NCI-H146 (cell line): ENCODE measurements around the gene RIMS1.

Source experiments
- DNase-seq: peaks from one replicate; lab custom pipeline; 2025; lab: John Stamatoyannopoulos, UW

Gene RIMS1

DNA sequence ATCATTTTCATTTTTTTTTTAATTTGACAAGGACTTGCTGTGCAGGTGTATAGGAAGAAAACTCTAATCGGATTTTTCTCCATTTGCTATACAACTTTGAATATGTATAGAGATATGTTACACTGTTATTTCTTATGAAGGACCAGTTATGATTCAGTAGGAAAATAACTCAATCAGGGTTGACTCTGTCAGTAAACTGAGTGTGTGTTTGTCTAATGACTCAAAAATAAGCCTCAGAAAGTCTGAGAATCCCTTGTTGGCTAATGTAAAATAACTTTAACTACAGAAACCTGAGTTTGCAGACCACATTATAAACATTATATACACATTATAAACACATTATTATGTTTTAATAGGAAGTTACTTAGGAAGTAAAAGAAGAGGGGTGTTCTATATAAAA is 352.6 kb downstream of the RIMS1 start:
- no peak for DNase-seq

DNA sequence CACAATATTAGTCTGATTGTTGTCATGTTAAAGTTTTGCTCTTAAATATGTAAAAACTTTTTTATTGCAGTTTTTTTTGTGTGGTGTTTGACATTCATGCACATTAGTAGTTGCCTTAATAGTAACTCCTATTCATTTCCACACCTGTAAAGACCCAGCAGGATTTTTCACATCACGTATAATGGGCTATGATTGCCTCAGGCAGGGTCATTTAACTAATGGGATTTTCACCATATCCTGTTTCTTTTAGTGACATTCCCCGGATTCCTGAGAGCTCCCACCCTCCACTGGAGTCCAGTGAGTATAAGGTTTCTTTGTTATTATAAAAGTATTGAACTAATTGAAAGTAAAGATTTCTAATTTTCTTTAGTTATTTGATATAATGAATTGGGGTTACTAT is 359.2 kb downstream of the RIMS1 start:
- DNase-seq: no peak

DNA sequence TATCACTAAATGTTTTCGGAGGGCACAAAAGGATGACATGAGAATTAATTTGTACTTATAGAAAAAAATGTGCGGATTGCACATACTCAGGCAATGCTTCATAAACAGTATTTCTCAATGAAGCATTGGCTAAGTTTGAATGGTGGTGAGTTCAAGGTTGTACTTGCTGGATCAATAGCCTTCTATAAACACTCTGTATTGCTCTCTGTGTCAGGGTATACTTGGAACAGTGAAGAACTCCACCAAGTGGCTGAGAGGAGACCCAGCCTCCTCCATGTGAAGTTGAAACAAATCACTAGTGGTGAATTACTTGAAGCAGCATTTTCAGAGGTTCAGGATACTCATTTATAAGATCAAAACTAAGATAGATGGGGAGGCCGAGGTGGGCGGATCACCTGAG is 360.6 kb downstream of the RIMS1 start:
- DNase-seq: no peak

DNA sequence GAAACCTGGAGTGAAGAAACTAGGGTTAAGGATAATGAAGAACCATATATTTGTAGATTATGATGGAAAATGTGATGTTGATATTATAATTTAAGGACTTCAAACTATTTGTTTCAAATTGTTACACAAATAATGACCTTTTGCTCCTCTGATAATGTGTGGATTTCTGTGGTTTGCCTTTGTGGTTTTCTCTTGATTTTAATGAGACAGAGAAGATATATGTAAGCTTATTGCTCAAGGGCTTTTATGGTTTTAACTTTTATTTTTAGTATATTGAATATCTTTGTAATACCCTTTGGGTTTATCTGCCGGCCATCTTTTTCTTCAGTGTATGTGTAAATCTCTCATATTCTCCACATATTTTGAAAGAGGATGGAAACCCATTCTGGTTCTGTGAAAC is 362.3 kb downstream of the RIMS1 start:
- no peak for DNase-seq

DNA sequence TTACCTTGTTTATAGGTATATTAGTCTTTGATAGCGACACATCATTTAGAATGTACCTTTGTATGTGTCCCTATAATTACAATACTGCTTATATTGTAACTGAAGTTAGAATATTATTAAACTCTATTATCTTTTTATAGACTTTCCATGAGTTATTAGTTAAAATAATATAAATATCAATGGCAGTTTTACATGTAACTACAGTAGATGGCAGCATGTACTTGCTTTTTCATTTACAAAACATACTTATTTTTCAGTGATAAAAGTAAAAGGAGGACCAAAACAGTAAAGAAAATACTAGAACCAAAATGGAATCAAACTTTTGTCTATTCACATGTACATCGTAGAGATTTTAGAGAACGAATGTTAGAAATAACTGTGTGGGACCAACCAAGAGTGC is 364.3 kb downstream of the RIMS1 start:
- no peak for DNase-seq

DNA sequence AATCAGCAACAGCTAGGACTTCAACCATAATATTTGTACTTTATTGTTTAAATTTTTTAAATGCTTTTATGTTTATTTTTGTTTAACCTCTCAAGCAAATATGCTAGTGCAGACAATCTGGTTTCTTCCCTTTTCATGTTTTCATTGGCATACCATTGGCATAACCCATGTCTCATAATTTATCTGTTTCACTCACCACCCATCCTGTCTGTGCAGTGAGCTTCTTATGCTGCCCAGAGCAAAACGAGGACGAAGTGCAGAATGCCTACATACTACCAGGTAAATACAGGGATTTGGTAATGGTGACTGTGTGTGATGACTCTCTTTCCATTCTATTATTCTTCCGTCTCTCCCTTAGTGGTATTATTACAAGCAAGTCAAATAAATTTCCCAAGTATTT is 374.1 kb downstream of the RIMS1 start:
- DNase-seq: no peak

DNA sequence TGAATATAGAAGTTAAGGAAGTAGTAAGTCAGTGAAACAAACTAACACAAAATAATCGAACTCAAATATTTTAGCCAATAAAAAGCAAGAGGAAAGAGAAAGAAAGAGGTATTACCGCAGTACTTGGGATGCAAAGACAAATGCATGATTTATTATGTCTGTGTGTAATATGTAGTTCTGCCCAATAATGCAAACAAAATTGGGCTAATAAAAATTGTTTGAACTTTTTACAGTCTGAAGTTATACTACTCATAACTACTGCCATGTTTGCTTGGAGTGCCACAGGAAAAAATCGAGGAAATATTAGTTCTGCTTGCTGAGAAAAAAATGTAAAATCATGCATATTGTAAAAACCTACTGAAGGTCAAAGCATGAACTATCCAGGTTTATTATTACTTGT is 375.2 kb downstream of the RIMS1 start:
- DNase-seq: no peak

DNA sequence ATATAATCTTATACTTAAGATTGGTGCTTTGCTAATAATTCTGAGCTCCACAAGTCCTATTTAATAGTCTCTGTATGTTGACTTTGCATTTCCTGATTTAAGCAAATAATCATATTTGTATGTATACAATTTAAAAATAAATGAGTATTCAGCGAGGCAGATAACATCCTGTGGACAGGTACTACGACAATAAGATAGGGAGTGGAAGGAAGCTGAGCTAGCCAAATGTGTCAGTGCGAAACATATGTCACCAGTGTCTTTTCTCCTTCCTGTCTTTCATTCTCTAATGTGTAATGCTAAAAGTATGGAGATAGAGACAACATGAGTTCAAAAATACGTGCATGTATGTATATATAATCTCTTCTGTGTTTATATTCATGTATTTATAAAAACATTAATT is 375.9 kb downstream of the RIMS1 start:
- DNase-seq: no peak

DNA sequence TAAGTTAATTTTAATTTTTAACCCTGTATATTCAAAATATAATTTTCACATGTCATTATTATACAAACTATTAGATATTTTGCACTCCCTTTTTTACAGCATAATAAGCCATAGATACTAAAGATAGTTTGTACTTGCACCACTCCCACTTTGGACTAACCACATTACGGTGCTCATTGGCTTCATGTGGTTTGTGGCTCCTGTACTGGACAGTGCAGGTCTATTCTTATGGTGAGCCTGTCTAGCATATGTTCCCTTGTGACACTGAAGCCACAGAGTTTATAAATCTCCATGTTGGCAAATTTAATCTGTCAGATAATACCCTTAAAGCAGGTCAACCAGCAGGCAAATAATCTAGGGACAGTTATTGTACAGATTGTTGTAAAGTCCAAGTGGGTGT is 381.1 kb downstream of the RIMS1 start:
- DNase-seq: no peak

DNA sequence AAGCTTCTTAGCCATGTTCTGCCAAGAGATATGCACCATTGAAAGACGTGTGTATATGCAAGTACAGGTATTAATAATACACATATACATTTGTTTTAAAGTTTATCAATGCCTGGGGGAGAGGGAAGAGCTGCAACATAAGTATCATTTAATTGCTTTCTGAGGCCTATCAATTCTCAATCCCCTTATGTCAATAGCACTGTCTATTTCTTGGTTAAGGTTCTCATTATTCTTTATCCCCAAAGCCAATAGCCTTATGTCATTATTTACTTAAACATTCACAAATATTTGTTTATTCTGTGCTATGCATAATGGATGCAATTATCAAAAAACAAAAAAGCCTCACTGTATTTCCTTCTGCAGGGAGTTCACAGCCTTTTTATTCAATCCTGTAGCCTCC is 385.2 kb downstream of the RIMS1 start:
- no peak for DNase-seq

DNA sequence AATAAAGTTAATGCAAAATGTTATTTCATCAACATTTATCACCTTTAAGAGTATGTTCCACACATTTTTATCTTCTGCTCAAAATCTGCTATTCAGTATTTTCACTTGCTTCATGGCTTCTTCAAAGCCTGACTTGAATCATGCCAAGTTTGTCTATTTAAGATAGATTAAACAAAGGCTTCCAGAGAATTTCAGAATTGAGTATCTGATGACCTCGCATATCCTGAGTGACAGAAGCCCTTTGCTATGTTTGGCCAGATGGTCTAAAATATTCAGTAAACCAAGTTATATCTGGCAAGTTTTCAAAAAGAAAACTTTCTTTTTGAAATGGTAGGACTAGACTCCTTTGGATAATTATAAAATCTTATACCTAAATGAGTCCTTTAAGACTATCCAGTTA is 386.6 kb downstream of the RIMS1 start:
- no peak for DNase-seq

DNA sequence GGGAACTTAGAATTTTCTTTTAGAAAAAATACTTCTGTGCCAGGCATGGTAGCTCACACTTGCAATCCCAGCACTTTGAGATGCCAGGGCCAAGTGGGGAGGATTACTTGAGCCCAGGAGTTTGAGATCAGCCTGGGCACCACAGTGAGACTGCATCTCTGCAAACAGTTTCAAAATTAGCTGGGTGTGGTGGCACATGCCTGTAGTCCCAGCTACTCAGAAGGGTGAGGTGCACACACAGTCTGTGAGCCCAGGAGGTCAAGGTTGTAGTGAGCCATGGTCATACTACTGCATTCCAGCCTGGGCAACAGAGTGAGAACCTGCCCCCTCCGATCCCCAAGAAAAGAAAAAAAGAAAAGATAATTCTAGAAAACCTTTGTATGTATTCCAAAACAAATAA is 389.5 kb downstream of the RIMS1 start:
- no peak for DNase-seq

DNA sequence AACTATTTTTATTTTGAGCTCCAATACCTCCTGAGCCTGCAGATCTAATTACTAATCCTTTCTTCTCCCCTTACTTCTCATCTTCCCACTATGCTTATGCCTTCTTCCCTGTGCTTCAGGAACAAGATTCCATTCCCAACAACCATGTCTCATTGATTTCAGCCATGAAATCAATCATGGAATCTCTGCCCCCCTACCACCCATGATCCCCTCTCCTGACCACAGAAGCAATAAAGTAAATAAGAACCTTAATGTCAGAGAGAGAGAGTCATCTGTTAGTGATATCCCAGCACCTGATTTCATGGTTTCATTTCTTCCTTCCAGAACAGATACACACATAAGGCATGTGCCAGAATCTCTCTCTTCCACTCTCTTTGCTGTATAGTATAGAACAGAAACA is 395.9 kb downstream of the RIMS1 start:
- no peak for DNase-seq

DNA sequence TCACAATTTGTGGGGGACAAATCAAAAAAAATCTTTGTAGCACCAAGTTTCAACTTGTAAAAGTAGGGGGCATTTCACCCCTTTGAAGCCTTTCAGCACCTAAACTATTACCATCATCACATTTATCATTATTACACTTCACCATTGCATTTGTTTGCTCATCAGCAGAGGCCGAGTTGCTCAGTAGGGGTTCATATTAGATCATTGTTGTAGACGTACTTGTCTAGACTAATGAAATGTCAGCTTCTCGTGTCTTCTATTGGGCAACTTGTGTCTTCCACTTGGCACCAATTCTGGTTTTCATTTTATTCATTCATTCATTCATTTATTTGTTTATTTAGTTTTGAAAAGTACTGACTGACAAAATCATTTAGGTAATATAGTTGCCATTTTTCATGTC is 397.2 kb downstream of the RIMS1 start:
- no peak for DNase-seq

DNA sequence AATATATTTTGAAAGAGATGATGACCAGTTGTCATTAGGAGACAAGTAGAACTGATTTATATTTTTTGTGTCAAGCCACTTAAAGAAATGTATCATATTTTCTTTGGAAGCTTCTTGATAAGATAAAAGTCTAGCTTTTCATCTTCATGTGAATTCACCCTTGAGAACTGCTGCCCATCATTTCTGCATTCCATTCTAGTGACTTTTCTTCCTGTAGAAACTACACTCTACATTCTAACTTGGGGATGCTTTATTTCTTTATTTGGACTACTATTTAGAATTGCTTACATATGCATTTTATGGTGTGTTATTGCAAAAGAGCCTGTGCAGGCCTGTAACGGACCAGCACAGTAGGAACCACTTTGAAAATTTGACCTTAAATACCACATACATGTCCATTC is 400.6 kb downstream of the RIMS1 start:
- DNase-seq: no peak

DNA sequence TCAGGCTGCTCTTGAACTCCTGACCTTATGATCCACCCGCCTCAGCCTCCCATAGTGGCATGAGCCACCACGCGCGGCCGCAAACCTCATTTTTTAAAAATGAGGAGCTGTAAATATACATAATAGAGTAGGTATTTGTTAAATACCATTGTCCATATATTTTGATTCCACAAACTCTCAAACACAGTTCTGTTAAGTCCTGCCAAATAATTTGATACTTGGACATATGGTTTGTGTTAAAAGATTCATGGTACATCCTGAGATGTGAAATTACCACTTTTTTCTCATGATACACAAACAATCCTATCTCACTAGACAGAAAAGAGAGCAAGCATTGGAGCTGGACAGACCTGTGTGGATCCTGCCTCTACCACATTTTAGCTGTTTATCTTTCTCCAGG is 401.5 kb downstream of the RIMS1 start:
- DNase-seq: no peak

DNA sequence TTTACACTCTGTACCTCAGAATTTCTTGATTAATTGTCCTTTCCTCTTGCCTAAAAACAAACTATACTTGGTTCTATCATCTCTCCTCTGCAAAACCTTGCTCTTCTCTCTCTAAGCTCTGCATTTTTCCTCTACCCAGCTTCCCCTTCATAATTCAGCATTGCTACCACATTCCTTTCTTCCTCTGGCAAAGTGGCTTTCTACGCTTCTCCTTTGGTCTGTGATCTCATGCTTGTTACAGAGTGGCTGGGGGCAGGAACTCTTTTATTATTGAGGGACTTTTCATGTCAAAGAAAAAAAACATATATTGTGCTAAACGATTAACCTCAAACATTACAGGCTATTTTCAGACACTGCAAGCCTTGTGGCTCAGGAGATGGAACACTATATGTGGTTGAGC is 402.2 kb downstream of the RIMS1 start:
- DNase-seq: no peak

DNA sequence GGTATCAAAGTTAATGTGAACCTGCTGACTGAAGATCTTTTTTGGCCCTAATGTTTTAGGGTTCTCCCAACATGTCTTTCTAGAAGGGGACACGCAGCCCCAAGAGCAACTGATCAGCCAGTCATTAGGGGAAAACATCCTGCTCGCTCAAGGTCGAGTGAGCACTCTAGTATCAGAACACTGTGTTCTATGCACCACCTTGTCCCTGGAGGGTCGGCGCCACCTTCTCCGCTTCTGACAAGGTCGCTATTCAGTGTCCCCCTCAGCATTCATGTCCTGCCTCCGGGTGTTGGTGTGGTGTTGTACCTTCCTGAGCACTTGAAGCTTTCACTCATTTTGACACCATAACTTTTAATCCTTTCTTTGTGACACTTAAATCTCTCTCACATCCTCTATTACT is 404.3 kb downstream of the RIMS1 start:
- no peak for DNase-seq

DNA sequence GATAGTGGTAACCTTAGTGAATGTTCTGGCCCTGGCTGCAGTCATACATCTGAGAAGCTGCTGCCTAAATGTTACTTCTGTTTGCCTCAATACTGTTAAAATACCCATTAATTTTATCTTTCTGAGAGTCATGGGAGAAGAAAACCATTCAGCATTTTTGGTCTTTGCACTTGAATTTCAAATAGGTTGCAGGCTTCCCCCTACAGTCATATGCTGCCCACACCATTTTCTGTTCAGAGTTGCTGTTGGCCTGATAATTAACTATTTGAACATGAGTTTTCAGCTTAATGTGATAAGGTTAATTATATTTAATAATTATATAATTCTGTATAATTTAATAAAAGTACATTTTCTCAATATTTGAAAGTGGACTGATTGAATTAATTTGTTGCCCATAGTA is 410.0 kb downstream of the RIMS1 start:
- DNase-seq: no peak

DNA sequence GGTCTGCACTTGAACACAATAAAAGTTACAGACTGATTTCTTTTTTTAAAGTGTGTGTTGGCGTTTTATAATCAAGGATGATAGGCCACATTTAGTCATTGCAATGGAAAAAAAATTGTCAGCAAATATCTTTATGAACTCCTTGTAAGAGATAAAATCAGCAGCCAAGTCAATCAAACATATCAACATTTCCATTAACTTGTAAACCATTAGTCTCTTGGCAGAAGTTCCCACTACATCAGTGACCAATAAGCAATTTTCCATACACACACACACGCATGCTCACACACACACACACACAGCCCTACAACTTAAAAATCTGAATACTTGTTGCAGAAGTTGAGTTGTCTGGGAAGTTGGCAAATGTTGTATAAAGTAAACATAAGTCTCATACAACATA is 419.6 kb downstream of the RIMS1 start:
- no peak for DNase-seq

DNA sequence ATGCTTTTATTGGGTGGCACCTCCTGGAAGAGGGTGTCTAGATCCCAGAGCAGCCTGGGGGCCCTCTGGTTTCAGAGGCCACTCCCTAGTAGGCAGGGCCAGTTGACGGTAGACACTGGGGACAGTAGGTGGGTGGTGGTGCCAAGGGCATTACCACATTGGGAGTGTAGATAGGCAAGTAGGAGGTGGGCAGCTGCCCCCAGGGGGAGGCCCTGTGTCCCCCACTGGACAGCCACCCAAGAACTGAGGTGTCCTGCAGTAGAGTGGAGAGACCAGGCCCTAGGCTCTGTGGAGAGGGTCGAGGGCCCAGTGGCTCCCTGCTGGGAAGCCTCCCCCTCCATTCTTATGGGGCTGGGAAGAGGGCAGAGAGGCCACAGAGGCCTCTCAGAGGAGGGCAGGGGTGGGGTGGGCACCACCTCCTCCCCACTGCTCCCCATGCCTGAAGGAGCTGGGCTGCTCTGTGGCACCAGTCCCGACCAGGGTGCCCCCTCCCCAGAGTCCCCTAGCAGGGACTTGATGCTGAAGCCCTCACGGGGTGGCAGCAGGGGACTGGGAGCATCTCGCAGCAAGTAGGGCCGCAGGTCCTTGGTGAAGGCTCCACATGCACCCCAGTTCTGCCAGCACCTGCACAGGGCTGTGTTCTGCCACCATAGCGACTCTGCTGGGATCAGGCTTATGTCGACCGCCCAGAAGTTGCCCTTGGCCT is 430.5 kb downstream of the RIMS1 start:
- no peak for DNase-seq

DNA sequence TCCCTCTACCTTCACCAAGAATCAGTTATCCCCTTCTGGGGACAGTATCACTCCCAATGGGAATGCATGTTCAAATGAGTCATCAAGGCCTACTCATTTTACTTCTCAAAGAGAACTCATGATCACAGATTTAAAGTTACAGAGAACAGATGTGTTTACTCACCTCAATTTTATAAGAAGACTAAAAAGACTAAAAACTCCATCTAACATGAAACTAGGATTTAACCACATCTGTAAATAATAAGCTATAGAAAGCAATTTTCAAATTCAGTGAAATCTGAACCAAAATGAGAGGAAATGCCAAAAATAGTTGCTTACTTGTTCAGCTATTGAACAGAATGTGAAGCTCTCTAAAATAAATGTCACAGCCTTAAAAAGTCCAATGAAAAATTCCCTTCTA is 435.4 kb downstream of the RIMS1 start:
- DNase-seq: no peak

DNA sequence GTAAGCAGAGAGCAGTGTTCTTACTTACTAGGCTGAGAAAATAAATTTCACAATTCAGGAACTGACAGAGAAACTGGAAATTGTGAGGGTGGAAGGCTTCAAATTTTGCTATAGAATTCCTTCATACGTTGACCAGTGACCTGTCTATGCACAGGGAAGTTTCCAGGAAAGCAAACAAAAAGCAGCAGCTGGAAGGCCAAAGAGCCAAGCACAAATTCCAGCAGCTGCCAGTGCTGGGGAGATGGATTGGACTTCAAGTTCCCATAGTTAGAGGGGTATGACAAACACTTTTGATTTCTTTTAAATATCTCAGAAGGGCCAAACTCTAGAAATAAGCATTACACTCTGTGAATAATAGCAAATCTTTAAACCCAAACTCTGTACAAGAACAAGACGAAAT is 436.4 kb downstream of the RIMS1 start:
- DNase-seq: no peak

DNA sequence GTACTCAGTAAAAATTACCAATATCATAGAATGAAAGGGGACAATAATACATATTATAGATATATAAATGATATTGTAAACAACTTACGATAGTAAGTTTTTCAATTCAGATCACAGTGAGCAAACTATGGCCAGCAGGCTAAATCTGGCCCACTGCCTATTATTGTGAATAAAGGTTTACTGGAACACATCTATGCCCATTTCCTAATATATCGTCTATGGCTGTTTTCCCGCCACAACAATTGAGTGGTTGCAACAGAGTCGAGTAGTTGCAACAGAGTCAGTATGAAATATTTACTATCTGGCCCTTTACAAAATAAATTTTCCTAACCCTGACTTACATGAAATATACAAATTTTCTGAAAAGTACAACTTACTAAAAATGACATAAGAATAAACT is 438.2 kb downstream of the RIMS1 start:
- no peak for DNase-seq

DNA sequence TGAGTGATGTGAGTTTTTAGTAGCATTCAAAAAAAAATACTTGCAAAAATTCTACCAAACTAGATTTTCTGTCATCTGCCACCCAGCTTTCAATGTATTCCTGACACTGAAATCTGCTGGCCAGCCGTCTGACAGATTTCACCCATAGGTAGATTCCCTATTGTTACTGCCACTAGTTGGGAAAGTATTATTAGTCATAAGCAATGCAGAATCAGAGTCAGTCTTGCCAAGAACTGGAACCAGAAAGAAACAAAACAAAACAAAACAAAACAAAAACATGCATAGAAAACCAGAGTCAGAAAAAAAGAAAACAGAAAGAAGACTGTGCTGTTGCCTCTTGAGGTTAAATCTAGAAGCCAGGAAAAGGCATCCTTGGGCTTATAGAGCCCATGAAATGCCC is 442.4 kb downstream of the RIMS1 start:
- DNase-seq: no peak
